Limb (tissue), 2 donors: ENCODE data around the gene CYP4F8.
A peak's percentile ranks its signal among the peaks of the same experiment; 100 is the strongest.

Source experiments
- DNase-seq, 2 donors: peaks; one replicate each; pipeline ENCODE4 v3.0.0-alpha.2; 2016; ENCODE audit errors: extremely low spot score in 2 of 2

Gene CYP4F8

GRCh38 chr19:15615526-15615925 lies 508 bp downstream of the CYP4F8 start:
- no peak for DNase-seq

DNA sequence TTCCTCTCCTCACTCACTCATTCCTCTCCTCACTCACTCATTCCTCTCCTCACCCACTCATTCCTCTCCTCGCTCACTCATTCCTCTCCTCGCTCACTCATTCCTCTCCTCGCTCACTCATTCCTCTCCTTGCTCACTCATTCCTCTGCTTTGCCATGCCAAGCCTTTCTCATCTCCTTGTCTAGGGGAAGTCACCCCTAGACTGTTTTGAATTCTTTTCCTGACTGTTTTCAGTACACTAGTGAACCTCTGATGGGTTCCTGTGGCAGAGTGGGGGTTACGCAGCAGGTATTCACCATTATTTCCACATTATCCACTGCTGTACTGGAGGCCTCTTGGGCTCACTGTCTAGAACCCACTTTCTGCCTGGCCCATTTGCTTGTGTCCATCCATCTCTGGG lies 1.2 kb downstream of the CYP4F8 start:
- no peak for DNase-seq

DNA sequence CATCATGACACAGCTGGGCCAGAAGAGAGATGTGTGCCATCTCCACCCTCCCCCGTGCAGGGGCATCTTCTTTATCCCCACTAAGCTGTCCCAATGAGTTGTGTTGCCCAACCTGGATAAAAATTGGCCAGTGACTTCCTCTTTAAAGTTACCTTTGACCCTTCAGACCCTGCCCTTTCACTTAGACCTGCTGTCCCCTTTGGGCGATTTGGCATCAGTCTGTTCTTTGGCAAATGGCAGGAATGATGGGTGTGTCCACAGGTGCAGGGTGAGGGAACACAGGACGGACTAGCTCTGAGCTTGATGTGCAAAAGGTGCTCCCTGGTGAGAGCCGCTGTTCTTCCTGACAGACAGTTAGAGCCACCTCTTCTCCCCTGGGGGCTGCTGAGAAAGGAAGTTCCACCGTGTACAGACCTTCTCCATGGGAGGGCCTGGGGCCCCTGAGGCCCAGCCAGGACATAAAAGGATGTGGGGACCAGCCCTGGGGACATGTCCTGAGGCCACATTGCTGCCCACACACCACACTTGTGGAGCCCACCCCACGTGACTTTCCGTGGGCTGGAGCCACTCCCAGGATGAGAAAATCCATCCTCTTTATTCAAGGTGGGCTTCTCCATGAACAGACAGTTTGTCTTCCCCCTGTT lies 1.7 kb downstream of the CYP4F8 start:
- no peak for DNase-seq

DNA sequence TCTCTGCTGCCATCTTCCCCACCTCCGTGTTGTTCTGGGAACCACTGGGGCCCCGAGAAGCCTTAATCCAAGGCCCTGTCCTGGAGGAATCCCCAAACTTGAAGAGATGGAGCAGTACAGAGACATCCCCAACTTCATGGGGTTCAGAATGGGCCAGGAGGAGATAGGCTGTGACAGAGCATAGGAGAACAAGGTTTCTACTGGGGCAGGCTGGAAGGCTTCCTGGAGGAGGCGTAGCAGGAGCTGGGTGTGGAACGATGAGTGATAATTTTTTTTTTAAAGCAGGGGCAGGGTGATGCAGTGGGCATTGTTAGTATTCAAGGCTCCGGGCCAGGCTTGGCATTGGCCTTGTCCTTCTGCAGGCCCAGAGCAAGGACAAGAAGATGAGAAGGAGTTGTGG lies 3.3 kb downstream of the CYP4F8 start:
- no peak for DNase-seq

DNA sequence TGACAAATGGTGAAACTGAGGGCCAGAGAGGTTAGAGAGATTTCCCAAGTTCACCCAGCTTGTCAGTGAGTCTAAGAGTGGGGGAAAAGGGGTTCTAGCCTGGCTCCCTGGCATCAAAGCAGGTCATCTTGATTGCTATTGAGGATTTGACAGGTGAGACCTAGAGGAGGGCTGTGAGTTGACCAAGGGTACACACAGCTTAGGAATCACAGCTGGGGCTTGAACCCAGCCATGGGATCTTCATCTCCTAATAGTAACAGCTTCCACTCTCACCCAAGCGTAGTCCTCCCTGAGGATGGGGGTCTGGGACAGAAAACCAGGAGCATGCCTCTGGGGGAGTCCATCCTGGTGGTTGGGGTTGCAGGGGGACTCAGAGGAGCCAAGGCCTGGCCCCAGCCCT lies 6.8 kb downstream of the CYP4F8 start:
- DNase-seq = no peak

DNA sequence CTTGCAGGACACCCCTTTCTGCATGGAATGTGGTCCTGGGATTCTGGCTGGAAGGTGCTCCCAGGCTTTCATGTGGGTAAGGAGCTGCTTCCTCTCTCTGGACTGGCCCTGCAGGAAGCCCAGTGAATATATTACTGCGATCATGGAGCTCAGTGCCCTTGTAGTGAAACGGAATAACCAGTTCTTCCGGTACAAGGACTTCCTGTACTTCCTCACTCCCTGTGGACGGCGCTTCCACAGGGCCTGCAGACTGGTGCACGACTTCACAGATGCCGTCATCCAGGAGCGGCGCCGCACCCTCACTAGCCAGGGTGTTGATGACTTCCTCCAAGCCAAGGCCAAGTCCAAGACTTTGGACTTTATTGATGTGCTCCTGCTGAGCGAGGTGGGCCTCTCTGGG lies 8.0 kb downstream of the CYP4F8 start:
- DNase-seq = no peak

DNA sequence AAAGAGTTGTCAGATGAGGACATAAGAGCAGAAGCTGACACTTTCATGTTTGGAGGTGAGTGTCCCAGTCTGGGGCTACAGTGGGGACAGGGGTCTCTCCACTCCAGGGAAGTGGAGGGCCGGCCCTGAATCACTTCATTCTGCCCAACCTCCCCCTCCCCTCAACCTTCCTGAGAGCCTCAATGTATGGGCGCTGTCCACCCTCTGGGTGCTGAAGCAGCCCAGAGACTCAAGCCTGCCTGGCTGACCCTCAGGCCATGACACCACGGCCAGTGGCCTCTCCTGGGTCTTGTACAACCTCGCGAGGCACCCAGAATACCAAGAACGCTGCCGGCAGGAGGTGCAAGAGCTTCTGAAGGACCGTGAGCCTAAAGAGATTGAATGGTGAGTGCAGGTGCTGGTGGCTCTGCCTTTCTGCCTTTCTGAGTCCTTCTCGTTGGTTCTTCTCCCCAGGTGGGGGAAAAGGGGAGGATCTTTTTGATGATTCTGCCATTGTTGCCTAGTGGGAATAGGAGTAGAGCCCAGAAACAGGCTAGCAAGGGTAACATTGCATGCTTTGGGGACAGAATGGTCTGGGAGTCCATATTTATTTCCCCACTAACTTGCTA lies 8.8 kb downstream of the CYP4F8 start:
- peak in 1 of 2 donors; percentile 38 for DNase-seq

- DNase-seq = no peak
Observed at GRCh38 chr19:15628236-15629002, 13.4 kb downstream of the CYP4F8 start.

DNA sequence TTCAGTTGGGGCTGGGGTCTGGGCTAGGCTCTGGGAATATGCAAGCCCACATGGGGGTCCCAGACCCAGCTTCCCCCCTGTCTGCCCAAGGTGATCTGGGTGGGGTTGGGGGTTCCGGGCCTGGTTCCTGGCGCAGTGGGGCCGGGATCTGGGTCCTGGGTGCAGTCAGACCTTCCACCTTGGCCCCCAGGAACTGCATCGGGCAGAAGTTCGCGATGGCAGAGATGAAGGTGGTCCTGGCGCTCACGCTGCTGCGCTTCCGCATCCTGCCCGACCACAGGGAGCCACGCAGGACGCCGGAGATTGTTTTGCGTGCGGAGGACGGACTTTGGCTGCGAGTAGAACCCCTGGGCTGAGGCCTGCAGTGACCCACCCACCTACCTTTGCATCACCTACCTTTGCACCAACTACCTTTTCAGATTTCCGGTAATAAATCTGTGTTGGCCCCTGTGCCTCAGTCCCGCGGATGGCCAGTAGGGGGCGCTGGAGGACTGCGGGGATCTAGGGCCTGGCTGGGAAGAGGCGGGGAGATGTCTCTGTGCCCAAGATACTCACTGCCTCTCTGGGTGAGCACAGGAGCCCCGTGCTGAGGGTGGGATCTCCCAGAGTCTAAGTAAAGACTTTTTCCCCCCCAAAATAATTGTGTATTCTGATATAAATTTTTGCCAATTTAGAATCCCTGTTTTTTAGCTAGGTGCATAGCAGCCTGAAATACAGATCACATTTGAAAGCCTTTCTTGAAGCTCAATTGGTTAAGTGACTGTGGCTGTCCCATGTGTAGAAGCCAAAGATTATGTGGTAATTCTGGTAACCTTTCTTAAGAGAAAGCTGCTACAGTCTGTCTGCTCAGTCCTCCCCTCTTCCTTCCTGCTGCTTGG lies 14.2 kb downstream of the CYP4F8 start:
- peak; percentile 36 to 83 for DNase-seq

- DNase-seq = peak in 1 of 2 donors; percentile 41
Observed at GRCh38 chr19:15631817-15632216, 16.8 kb downstream of the CYP4F8 start.

DNA sequence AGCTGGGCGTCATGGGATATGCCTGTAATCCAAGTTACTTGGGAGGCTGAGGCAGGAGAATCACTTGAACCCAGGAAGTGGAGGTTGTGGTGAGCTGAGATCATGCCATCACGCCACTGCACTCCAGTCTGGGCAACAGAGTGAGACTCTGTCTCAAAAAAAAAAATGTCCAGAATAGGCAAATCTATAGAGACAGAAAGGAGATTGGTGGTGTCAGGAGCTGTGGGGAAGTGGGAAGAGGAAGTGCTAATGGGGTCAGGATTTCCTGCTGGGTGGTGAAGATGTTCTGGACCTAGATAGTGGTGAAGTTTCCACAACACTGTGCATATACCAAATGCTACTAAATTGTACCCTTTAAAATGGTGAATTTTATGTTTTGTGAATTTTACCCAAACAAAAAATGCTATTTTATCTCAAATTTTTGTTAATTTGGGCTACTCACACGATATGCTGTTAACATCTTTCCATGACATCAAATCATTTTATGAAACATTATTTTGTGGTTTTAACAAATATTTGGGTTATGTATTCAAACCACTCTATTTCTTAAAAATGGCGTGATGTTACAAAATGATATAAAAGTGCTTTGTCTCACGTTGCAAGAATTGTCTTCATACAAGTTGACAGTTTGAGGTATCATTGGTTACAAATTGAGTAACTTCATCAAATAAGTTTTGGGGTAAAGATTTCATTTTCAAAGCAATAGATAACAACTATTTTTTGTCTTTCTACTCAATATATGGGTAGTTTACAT lies 18.2 kb downstream of the CYP4F8 start:
- no peak for DNase-seq

DNA sequence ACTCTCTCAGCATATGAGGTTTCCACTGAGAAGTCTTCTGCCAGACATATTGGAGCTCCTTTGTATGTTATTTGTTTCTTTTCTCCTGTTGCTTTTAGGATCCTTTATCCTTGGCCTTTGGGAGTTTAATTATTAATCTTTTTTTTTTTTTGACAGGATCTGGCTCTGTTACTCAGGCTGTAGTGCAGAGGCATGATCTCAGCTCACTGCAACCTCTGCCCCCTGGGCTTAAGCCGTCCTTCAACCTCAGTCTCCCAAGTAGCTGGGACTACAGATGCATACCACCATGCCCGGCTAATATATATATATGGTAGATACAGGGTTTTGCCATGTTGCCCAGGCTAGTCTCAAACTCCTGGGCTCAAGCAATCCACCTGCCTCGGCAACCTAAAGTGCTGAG lies 19.1 kb downstream of the CYP4F8 start:
- DNase-seq = no peak

DNA sequence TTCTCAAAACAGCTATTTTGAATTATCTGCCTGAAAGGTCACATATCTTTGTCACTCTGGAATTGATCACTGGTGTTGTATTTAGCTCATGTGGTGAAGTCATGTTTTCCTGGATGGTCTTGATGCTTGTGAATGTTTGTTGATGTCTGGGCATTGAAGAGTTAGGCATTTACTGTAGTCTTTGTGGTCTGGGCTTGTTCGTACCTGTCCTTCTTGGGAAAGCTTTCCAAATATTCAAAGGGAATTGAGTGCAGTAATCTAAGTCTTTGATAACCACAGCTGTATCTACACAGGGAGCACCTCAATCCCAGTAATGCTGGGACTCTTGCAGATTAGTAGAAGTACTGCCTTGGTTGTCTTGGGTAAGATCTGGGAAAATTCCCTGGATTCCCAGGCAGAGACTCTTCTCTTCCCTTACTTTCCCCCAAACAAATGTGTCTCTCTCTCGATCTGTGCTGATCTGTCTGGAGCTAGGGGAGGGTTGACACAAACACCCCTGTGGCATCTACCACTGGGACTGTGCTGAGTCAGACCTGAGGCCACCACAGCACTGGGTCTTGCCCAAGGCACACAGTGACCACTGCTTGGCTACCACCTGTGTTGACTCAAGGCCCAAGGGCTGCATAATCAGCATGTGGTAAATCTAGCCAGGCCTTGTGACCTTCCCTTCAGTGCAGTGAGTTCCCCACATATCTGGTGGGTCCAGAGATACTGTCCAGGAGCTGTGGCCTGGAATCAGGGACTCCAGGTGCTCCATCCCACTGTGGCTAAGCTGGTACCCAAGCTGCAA lies 20.2 kb downstream of the CYP4F8 start:
- DNase-seq = no peak

- DNase-seq = no peak
Observed at GRCh38 chr19:15636026-15636425, 21.0 kb downstream of the CYP4F8 start.

- DNase-seq = no peak
Observed at GRCh38 chr19:15639596-15639995, 24.6 kb downstream of the CYP4F8 start.

DNA sequence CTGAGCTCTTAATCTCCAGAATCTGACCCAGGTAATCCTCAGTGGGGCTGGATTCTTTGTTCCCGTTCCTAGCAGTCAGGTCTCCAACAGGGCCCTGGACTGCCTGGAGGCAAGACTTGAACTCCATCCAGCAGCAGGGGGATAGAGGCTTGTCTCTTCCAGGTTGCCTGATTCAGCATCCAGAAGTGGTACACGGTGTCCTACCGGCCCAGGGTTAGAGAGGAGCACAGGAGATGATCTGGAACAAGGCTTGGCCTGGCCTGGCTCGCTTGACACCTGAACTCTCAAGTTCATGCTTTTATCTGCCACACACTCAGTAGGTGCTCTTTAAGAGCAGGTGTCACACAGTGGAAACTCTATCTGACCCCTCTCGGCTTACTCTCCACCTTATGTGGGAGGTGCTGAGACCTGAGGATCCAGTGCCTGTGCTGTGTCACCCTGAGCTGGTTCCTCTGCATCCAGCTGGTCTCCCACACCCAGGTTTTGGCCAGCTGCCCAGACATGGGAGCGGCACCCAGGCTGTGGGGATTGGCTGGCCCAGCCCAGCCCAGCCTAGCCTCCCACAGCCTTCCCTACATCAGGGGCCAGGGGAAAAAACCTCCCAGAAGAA lies 25.4 kb downstream of the CYP4F8 start, which contains the start of gene CYP4F3:
TSS of gene CYP4F3 (plus strand) at position 604 of the 610 bp plus-strand sequence. CDS start 519 bp downstream, outside the sequence.
- peak in 1 of 2 donors; percentile 37 for DNase-seq

DNA sequence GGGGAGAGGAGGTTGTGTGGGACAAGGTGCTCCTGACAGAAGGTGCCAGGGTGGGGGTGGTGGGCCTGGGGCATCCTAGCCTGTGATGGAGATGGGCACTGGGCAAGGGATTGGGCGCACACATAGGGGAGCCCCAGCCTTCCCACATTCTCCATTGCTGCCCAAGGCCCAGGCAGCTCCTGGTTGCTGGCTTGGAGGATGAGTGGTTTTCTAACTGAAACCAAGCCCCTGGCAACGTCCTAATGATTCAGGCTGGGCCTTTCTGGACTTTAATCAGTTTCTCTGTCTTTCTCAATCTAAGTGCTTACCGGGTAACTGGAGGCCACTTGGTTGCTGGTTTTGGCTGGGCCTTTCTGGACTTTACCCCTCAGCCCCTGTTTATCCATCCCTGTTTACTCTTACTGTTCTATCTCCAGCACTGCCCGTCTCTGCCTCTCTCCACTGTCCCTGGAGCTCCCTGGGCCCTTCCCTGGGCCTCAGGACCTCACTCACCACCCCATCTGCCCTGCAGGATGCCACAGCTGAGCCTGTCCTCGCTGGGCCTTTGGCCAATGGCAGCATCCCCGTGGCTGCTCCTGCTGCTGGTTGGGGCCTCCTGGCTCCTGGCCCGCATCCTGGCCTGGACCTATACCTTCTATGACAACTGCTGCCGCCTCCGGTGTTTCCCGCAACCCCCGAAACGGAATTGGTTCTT lies 26.0 kb downstream of the CYP4F8 start:
- no peak for DNase-seq

GRCh38 chr19:15641901-15642491 lies 27.0 kb downstream of the CYP4F8 start:
- no peak for DNase-seq

- no peak for DNase-seq
Observed at GRCh38 chr19:15642807-15643206, 27.8 kb downstream of the CYP4F8 start.
